T-helper 1 cell (primary cell): ENCODE results near the gene SLN.

Experiments used
- DNase-seq, 5 donors: peaks; one replicate each; pipeline ENCODE4 v3.0.0-alpha.2; 2012 to 2020

SLN gene

GRCh38 chr11:107719073-107719472 is 7.2 kb upstream of the SLN start:
- no peak for DNase-seq

- no peak for DNase-seq
Measured at GRCh38 chr11:107716884-107717532, 5.2 kb upstream of the SLN start.

- DNase-seq, result no peak
Measured at GRCh38 chr11:107713009-107713408, 1.2 kb upstream of the SLN start.

- no peak for DNase-seq
Measured at GRCh38 chr11:107710301-107710700, 1.6 kb downstream of the SLN start.

DNA sequence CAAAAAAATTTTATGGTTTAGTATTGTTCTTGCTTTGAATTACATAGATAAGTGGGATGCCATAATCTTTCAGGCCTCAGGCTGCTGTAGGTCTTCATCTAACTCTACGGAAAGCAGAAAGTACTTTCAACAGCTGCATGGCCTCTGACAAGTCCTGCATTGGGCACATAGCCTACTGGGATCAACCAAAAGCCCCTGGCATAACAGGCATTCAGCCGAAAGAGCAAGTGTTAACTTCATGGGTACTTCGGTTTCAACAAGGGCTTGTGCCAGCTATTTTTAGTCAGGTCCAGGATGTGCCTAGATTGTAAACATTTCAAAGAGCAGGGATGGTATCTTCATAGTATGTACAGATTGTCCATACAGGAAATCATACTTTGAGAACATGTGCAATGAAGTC is 3.1 kb downstream of the SLN start:
- no peak for DNase-seq

DNA sequence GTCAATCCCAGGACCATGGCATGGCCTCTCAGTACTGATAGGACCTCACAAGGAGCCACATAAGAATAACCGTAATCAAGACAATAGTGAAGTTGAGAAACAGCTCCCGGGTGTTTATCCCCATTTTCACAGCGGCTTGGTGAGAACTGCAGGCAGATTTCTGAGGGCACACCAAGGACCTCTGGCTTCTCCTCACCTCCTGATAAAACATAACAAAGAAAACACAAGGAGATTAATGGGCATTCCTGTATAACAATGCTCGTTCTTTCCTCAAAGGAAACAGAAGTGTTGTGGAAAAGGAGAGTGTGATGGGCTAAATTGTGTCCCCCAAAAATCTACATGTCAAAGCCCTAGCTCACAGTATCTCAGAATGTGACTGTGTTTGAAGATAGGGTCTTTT is 4.0 kb downstream of the SLN start:
- DNase-seq, result no peak

GRCh38 chr11:107707215-107707671 is 4.6 kb downstream of the SLN start:
- DNase-seq, result no peak

DNA sequence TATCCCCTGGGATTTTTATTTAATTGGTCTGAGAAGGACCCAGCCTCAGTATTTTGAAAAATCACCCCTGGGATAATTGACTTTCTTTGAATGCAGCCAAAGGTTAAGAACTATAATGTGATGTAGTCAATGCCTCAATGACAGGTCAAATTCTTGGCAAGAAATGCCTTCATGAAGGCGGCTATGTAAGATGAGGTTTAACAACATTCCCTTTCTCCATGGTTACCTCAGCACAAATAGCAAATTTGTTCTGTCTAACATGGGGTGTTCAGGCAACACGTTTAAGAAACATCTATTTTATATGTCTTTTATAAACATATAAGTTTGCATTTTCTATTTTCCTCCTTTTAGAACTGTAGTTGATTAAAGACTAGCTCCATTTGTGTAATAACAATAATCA is 5.3 kb downstream of the SLN start:
- no peak for DNase-seq

- no peak for DNase-seq
Measured at GRCh38 chr11:107705027-107705426, 6.8 kb downstream of the SLN start.

DNA sequence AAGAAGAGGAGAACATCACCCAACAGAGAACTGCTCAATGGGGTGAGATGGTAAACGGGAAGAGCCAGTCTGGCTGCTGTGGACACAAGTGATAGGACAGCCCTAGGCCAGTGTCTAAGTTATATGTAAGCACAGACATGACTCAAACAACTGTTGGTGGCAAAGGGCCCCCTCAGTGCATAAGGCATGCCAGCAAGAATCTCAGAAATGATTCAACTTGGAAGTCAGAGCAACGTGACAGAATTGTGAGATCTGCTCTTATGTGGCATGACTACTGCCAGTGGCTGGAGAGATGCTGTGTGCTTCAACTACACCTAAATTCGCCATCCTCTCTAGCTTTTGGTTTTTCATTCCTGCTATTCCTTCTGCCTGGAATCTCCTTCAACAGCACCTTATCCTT is 7.4 kb downstream of the SLN start:
- no peak for DNase-seq

DNA sequence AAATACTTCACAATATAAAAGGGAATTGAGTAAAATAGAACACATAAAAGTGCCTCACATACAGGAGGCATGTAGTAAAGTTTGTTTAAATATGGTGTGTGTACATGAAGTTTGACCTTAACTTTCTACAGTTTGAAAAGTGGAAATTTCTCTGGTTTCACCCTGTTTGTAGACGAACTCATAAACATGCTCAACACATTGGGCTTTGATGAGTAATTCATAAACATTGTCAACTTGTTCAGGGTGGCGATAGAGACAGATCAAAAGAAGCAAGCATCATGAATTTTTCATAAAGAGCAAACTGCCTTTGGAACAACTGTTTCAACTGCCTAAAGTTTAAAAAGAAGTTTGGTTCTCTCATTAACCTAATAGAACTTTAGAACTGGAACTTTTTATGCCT is 9.1 kb downstream of the SLN start:
- DNase-seq, result no peak

- no peak for DNase-seq
Measured at GRCh38 chr11:107702109-107702660, 9.7 kb downstream of the SLN start.

DNA sequence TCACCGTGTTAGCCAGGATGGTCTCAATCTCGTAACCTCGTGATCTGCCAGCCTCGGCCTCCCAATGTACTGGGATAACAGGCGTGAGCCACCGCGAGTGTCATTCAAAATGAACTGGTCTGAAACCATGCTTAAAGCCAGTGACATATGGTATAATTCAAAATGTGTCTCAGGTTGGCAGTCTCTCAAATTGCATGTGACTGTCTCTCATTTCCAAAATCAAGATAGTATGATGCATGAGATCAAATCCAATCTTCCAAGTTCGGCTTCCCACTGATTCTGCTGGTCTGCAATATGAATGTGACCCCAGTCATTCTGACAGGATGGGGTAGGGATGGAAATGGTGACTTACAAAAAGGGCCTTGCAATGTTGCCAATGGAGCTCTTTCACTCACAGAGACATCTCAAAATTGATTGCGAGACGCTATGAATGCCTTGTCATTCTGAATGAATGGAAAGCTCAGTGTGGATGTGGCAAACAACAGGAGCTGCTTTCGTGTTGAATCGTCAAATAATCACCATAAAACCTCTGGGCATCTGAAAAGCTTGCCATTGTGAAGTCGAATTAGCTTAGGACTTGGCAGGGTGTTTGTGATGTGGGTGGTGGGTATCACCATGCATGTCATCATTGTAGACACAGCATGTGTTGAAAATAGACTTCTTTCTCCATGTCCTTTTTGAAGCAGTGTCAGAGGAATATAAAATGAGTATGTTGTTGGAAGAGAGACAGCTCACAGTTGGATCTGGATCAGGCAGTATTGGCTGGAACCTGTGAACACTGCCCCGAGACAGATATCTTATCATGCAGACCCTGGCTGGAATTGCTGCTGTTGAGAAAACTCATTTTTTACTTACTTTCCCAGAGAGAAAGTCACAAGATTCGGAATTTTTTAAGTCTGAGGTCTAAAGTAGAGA is 12.2 kb downstream of the SLN start:
- no peak for DNase-seq

DNA sequence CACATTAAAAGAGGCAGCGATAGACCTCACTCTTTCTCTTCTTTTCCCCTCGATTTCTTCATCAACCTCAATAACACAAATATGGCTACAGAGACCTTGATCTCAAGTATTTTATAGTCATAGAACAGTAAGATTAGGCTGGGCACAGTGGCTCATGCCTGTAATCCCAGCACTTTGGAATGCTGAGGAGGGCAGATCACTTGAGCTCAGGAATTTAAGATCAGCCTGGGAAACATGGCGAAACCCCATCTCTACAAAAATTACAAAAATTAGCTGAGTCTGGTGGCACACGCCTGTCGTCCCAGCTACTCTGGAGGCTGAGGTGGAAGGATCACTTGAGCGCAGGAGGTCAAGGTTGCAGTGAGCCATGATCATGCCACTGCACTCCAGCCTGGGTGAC is 14.6 kb downstream of the SLN start:
- DNase-seq, result no peak

DNA sequence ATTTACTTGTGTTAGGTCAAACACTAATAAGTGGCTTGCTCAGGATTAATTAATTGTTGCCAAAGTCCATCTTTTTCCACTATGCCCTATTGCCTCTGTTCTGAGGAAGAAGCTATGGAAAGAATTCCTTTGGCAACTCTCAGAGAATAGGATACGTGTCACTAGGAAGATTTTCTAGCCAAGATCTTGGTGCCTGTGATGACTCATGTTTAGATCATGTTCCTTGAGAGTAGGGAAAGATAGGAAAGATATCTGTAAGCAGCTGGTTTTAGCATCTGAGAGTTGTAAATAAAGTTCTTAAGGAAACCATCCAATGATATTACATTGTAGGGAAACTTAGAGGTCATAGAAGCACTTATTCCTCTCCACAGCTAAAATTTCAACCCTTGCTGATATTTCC is 15.7 kb downstream of the SLN start:
- DNase-seq, result no peak

DNA sequence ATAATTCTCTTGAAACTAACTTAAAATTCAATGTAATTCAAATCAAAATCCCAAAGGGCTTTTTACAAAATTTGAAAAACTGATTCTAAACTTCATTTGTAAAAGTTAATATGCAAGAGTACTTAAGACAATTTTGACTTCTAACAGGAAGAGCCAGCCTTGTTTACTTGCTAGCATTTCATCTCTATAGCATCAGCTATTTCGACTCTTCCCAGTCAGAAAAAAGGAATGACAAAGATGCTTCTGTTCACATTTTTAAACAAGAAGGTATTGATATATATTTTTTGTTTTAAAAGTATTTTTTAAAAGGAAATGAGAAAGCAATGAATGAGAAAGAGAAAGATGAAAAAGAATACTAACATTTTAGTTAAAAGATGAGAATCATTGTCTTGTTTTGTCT is 16.4 kb downstream of the SLN start:
- DNase-seq, result no peak

DNA sequence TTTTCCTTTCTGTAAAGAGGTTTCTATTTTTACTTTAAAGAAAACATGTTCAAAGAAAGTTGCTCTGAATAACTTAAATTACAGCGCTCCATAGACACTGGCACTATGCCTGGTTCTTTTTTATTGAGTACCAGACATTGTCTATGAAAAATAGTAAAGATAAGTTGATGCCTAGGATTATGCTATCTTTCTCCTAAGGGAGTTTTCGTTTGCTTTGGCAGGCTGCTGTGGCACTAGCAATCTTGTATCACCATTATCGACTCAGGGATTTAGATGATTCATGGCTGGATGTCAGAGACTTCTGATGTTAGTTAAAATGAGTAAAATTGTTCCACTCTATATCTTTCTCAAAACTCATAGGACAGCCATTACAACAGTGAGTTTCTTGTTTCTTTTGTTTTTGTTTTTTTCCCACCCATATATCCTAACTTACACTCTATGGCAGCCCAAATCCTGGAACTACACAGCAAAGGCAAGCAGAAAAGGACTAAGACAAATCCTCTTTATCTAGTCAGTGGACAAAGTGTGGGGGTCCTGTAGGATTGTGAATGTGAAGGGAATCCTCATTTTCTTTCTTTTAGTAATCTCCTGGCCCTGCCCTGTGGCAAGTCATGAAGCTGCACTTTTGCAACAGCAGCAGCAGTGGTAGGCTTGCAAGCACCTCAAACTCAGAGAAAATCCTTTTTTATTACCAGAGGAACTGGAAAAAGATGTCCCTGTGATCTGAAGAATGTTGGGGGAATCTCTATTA is 20.7 kb downstream of the SLN start:
- DNase-seq, result no peak

DNA sequence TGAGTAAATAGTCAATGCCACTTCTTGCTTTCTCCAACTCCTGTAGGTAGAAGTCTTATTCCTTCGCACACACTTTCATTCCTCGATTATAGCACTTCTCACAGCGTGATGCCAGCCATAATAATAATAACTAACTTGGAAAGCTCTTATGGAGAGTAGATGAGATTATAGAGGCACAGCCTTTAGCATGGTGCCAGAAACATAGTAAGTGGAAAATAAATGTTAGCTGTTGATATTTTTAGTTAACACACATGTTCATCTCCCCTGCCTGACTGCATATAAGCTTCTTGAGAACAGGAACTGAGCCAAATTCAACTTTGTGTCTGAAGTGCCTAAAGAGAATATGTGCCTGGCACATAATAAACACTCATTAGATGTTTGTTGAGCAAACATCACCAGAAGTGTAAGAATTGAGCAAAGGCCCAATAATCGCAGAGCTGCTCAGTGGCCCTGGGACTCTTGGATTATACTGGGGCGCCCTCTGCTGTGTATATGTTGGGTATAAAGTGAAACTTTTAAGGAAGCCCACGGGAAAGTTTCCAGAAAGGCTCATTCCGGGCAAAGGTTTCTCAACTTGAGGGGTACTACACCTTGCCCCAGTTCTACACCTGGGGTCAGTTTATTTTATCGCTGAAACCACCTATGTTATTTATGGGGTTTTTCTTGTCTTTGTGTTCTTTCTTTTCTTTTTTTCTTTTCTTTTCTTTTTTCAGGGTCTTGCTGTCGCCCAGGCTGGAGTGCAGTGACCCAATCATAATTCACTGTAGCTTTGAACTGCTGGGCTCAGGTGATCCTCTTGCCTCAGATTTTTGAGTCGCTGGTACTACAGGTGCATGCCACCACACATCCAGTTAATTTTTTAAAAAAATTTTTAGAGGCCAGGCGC is 22.3 kb downstream of the SLN start:
- peak in 4 of 5 donors; percentile 15 to 49 (median 26) for DNase-seq

DNA sequence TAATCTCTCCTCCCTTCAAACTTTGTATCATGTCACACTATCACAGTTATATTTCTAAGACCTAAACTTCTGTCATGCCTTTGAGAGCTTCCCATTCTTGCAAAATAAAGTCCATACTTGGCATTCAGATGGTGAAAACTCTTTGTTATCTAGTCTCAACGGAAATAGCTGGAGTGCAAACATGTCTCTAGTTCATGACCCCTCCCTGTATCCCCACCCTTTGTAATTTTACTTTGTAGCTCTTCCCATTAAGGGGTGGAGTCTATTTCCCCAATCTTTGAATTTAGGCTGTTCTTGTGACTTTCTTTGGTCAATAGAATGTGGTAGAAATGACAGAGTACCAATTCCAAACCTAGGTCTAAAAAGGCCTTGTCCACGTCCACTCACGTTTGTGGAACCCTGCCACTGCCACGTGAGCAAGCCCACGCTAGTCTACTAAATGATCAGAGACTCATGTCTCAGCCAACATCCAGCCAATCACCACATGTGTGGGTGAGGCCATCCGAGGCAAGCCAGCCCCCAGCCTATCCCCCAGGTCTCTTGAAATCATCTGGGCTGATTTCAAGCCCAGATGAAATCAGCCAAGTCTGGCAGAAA is 23.4 kb downstream of the SLN start:
- DNase-seq, result no peak

DNA sequence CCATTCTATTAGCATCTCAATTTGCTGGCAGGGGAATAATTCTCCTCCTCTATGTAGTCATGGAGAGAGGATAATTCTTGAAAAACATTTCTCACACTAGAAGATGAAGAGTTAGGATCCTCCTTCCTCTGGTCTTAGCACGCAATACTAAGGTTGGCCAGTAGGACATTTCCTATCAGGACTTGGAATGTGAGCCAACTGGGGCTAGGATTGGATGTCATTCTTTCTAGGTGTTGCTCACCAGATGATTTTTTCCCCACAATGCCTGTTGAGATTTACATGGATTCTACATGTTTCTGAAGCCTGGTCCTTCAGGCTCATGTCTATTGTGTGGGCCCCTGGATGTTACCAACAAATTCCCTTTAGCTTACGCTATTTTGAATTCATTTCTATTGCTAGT is 28.0 kb downstream of the SLN start:
- no peak for DNase-seq

GRCh38 chr11:107683061-107683460 is 28.8 kb downstream of the SLN start:
- no peak for DNase-seq

DNA sequence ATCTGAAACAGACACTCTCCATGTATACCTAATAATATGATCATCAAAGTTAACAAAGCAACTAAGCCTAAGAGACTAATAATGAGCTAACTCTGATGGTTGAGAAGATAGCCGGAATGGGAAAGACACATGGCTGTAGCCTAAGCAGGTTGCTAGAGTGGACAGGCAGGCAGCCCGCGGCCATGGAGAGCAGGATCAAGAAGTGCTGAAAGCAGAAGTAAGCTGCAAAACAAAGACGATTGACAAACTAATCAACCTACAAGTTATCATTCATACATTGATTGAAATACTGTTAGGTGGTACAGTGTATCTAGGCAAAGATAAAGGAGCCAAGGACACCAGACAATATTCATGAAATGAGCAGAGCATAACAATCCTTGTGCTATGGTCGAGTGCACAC is 29.3 kb downstream of the SLN start:
- DNase-seq, result no peak
